NCI-H187 (cell line): Measurements from ENCODE around the gene C16orf86.

Source experiments
- DNase-seq, 2 experiments: peaks; one replicate each; lab custom pipeline; 2025; lab: John Stamatoyannopoulos, UW

The C16orf86 gene

GRCh38 chr16:67653789-67654402, 12.7 kb upstream of the C16orf86 start:
- DNase-seq, result no peak

GRCh38 chr16:67654403-67654911, 12.2 kb upstream of the C16orf86 start:
- no peak for DNase-seq

GRCh38 chr16:67655363-67655762, 11.3 kb upstream of the C16orf86 start:
- DNase-seq, result no peak

- no peak for DNase-seq
These were observed 10.1 kb upstream of the C16orf86 start for GRCh38 chr16:67656344-67657016.

- no peak for DNase-seq
These were observed 9.5 kb upstream of the C16orf86 start for GRCh38 chr16:67657017-67657608.

- DNase-seq, result no peak
These were observed 8.7 kb upstream of the C16orf86 start for GRCh38 chr16:67657751-67658518.

- DNase-seq, result no peak
These were observed 7.6 kb upstream of the C16orf86 start for GRCh38 chr16:67658849-67659674.

GRCh38 chr16:67659675-67660563, 6.7 kb upstream of the C16orf86 start, which contains the start of gene ACD:
ACD (minus strand) TSS chr16:67660260; CDS start chr16:67660220, 40 bp downstream.
- DNase-seq, result peak; percentile 61 to 79

- peak; percentile 75 to 85 for DNase-seq
These were observed 6.0 kb upstream of the C16orf86 start, which contains the start of gene PARD6A for GRCh38 chr16:67660564-67661028. PARD6A (plus strand) TSS chr16:67660960; CDS start chr16:67661039, 79 bp downstream.

GRCh38 chr16:67661101-67661761, 5.4 kb upstream of the C16orf86 start:
- DNase-seq, result no peak

GRCh38 chr16:67661886-67662652, 4.5 kb upstream of the C16orf86 start:
- no peak for DNase-seq

- no peak for DNase-seq
These were observed 4.0 kb upstream of the C16orf86 start for GRCh38 chr16:67662653-67663010.

GRCh38 chr16:67663151-67663876, 3.3 kb upstream of the C16orf86 start:
- no peak for DNase-seq

- no peak for DNase-seq
These were observed 2.8 kb upstream of the C16orf86 start for GRCh38 chr16:67663877-67664222.

GRCh38 chr16:67664258-67664657, 2.4 kb upstream of the C16orf86 start:
- no peak for DNase-seq

GRCh38 chr16:67664871-67665270, 1.7 kb upstream of the C16orf86 start:
- DNase-seq, result no peak

- DNase-seq, result no peak
These were observed 1.0 kb upstream of the C16orf86 start for GRCh38 chr16:67665598-67665997.

GRCh38 chr16:67666032-67666551, 522 bp upstream of the C16orf86 start:
- DNase-seq, result no peak
